GM12892 (cell line): ENCODE measurements around the gene SNX8.

Source experiments
- POLR2A ChIP-seq: IDR thresholded peaks from 2 replicates; pipeline ENCODE4 v1.6.1; 2011; ENCODE audit warnings: low read depth, low read length, control low read depth
- POLR2AphosphoS5 ChIP-seq: IDR thresholded peaks from 2 replicates; pipeline ENCODE4 v1.6.1; 2011; ENCODE audit warnings: low read depth, low read length, control low read depth

DNA sequence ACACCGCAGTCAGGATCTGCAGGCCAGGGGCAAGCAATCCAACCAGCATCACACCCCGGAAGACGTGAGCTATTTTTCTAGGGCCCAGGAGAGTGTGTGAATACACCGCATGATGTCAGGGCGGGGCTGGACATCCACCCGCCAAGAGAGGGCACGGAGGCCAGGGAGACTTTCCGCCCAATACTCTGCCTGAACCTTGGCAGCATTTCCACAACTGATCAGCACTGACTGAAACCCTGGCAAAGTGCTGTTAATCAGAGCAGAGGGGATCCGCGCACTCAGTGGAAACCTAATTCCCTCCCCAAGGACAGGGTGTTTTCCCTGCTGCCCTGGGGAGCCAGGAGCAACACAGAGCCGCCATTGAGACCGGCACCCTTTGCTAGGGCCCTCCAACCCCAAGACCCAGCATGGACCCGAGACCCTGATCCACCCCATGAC lies 89.7 kb downstream of the SNX8 start:
- TF ChIP-seq POLR2A (no peak), POLR2AphosphoS5 (no peak)
